Measurements from ENCODE around the gene TGM1. TPM values are rescaled to one million over a fixed set of nuclear protein-coding genes. Genes with fewer than 3 reads are reported as not detected.

The TGM1 gene
- polyA plus RNA-seq (2013) = 17.9 and 19.4 TPM in 2 replicates

DNA sequence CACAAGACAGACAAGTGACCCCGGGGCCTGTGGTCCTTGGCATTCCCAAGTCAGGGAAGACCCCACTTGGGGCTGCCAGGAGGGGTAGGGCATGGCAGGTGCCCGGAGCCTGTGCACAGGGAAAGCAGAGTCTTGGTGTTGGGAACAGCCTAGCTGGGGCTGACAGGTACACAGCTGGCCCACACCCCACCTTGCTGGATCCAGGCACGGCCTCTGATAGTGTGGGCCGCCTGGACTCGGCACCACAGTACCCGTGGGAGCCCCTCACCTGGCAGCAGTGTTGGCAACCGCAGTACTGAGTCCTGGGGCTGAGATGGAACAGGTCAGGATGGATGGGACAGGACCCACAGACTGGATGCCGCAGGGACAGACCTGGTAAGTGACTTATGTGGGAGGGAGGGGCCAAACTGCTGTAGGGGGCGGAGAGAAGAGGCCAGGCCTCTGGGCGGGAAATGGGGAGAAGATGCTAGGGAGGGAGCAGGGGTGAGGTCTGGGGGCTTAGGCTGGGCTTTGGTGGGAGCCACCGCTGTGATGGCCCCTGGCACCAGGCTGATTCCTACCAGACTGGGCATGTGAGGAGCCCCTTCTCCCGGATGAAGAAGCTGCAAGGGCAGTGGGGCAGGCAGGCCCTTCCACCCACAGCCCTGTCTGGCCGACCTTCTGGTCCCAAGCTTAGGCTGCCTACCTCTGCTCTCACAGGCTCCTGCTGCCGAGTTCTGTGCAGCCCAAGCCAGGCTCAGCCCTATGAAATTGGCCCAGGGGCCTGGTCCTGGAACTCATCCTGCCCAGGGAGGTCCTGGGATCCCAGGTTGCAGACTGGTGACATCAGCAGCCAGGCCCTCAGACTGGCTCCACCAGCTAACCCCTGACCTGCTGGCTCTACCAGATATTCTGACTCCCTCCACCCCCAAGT, at the start of gene TGM1:
Gene TGM1, minus strand, starts transcription at position 357 of the 913 bp plus-strand sequence. CDS start 825 bp downstream, outside the sequence.
- DNase-seq = peak; percentile 56 to 60
- peak within 1 kb of the TSS; percentile 90 for H3K18ac ChIP-seq (ENCODE audit: low read length)
- no peak within 1 kb of the TSS for H3K23ac ChIP-seq (ENCODE audit: low read length)
- peak within 1 kb of the TSS; percentile 56 for H4K12ac ChIP-seq (ENCODE audit: low read depth, low read length)
- peak within 1 kb of the TSS; percentile 14 for H2AFZ ChIP-seq (ENCODE audit: insufficient read depth, low read length, poor library complexity)
- peak within 1 kb of the TSS; percentile 91 for H4K8ac ChIP-seq (ENCODE audit: low read depth, low read length)
- peaks cover 10% of the 10 kb centered on the region for H3K79me2 ChIP-seq (ENCODE audit: control insufficient read depth, insufficient read depth, low read length, poor library complexity)
- WGBS (ENCODE audit: extremely low coverage, insufficient coverage, insufficient read length) = no CpG with 5 or more reads among the region's 14 CpGs
- no peak within 1 kb of the TSS for H3K9ac ChIP-seq (ENCODE audit: low read length)
- H3K36me3 ChIP-seq (ENCODE audit: control insufficient read depth in 1 of 2, insufficient read depth in 2 of 2, low read length in 2 of 2) = peaks cover 41 to 48% of the 10 kb centered on the region in 2 experiments
- peaks cover 32% of the 10 kb centered on the region for H3K79me1 ChIP-seq (ENCODE audit: low read length)
- peak within 1 kb of the TSS; percentile 81 for H3K14ac ChIP-seq (ENCODE audit: low read length)
- peaks cover 35 to 37% of the 10 kb centered on the region in 2 experiments for H3K4me1 ChIP-seq (ENCODE audit: control insufficient read depth in 1 of 2, insufficient read depth in 2 of 2, low read length in 2 of 2)
- H2AK5ac ChIP-seq (ENCODE audit: low read length) = peak within 1 kb of the TSS; percentile 85
- peak within 1 kb of the TSS; percentile 84 for H3K4ac ChIP-seq (ENCODE audit: low read depth, low read length)
- H2BK120ac ChIP-seq (ENCODE audit: insufficient read depth, low read length, poor library complexity) = peak within 1 kb of the TSS; percentile 86
- peak within 1 kb of the TSS; percentile 96 for H4K91ac ChIP-seq (ENCODE audit: low read depth, low read length)
- H2BK5ac ChIP-seq (ENCODE audit: low read depth, low read length, poor library complexity) = peak within 1 kb of the TSS; percentile 90
- no peaks in the 10 kb centered on the region for H3K27me3 ChIP-seq (ENCODE audit: insufficient read depth, low read length)
- H2BK12ac ChIP-seq (ENCODE audit: low read length) = peak within 1 kb of the TSS; percentile 89
- H3K9me3 ChIP-seq (ENCODE audit: insufficient read depth, low read depth, low read length) = no peaks in the 10 kb centered on the region
- peak within 1 kb of the TSS; percentile 98 for H3K27ac ChIP-seq (ENCODE audit: low read depth, low read length)
- H3K4me3 ChIP-seq (ENCODE audit: low read depth, low read length) = no peak within 1 kb of the TSS
- H3K4me2 ChIP-seq (ENCODE audit: low read length) = peak within 1 kb of the TSS; percentile 43

DNA sequence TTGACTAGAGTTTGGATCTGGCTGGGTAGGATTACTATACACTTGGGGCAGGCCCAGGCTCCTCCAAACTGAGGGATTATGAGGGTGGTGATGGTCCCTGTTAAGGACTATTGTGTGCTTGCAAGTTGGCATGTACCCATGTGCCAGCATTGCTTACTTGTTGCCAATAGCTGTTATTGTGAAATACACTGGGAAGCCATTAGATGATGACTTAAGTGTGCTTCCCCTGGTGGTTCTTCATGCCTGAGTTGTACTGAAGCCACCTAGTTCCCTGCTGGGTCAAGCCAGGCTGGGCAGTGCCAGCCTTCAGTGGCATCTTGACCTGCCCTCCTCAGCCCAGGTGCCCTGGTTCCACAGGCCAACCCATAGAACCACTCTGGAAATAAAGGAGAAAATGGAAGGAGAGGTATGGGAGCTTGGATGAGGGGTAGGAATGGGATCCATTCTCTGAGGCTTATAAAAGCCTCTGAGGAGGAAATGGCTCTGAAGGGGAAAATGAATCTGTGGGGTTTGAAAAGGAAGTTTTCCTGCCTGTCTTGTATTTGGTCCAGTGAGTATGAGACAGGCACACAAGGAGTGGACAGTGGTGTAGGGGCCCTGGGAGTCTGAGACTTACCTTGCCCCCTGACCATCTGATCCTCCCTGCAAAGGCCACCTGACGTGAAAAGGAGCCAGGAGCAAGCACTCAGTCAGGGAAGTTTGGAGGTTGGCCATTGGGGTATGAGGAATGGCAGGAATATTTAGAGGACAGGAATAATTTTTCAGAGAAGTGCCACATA, 49.0 kb upstream of the TGM1 start:
- Histone ChIP-seq H3K4me2 (ENCODE audit: low read length) (no peak overlapping the region), H3K14ac (ENCODE audit: low read length) (no peak overlapping the region), H4K91ac (ENCODE audit: low read depth, low read length) (no peak overlapping the region), H4K8ac (ENCODE audit: low read depth, low read length) (no peak overlapping the region), H2BK5ac (ENCODE audit: low read depth, low read length, poor library complexity) (no peak overlapping the region), H2AFZ (ENCODE audit: insufficient read depth, low read length, poor library complexity) (no peak overlapping the region), H3K27ac (ENCODE audit: low read depth, low read length) (no peak overlapping the region), H3K9me3 (ENCODE audit: insufficient read depth, low read depth, low read length) (no peaks in the 10 kb centered on the region), H3K23ac (ENCODE audit: low read length) (no peak overlapping the region), H3K4me1 (ENCODE audit: control insufficient read depth in 1 of 2, insufficient read depth in 2 of 2, low read length in 2 of 2) (peaks cover 0 to 5% of the 10 kb centered on the region in 2 experiments), H3K4me3 (ENCODE audit: low read depth, low read length) (no peak overlapping the region), H4K12ac (ENCODE audit: low read depth, low read length) (no peak overlapping the region), H2BK12ac (ENCODE audit: low read length) (no peak overlapping the region), H3K9ac (ENCODE audit: low read length) (no peak overlapping the region), H3K79me1 (ENCODE audit: low read length) (no peaks in the 10 kb centered on the region), H3K27me3 (ENCODE audit: insufficient read depth, low read length) (no peaks in the 10 kb centered on the region), H3K4ac (ENCODE audit: low read depth, low read length) (no peak overlapping the region), H3K18ac (ENCODE audit: low read length) (no peak overlapping the region), H3K36me3 (ENCODE audit: control insufficient read depth in 1 of 2, insufficient read depth in 2 of 2, low read length in 2 of 2) (peaks cover 24 to 27% of the 10 kb centered on the region in 2 experiments), H2BK120ac (ENCODE audit: insufficient read depth, low read length, poor library complexity) (no peak overlapping the region), H2AK5ac (ENCODE audit: low read length) (no peak overlapping the region), H3K79me2 (ENCODE audit: control insufficient read depth, insufficient read depth, low read length, poor library complexity) (no peaks in the 10 kb centered on the region)
- WGBS (ENCODE audit: extremely low coverage, insufficient coverage, insufficient read length) = no CpG with 5 or more reads among the region's 1 CpG
- peak in 1 of 2 donors; percentile 12 for DNase-seq

DNA sequence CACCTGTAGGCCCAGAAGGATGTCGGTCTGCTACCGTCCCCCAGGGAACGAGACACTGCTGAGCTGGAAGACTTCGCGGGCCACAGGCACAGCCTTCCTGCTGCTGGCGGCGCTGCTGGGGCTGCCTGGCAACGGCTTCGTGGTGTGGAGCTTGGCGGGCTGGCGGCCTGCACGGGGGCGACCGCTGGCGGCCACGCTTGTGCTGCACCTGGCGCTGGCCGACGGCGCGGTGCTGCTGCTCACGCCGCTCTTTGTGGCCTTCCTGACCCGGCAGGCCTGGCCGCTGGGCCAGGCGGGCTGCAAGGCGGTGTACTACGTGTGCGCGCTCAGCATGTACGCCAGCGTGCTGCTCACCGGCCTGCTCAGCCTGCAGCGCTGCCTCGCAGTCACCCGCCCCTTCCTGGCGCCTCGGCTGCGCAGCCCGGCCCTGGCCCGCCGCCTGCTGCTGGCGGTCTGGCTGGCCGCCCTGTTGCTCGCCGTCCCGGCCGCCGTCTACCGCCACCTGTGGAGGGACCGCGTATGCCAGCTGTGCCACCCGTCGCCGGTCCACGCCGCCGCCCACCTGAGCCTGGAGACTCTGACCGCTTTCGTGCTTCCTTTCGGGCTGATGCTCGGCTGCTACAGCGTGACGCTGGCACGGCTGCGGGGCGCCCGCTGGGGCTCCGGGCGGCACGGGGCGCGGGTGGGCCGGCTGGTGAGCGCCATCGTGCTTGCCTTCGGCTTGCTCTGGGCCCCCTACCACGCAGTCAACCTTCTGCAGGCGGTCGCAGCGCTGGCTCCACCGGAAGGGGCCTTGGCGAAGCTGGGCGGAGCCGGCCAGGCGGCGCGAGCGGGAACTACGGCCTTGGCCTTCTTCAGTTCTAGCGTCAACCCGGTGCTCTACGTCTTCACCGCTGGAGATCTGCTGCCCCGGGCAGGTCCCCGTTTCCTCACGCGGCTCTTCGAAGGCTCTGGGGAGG, 47.9 kb upstream of the TGM1 start, which contains the start of gene LTB4R:
Gene LTB4R, plus strand, starts transcription at position 857 of the 959 bp plus-strand sequence. CDS start 4,150 bp downstream, outside the sequence.
- peak in 1 of 2 donors; percentile 2 for DNase-seq
- H3K23ac ChIP-seq (ENCODE audit: low read length) = no peak within 1 kb of the TSS
- H3K79me2 ChIP-seq (ENCODE audit: control insufficient read depth, insufficient read depth, low read length, poor library complexity) = no peaks in the 10 kb centered on the region
- H3K9me3 ChIP-seq (ENCODE audit: insufficient read depth, low read depth, low read length) = no peaks in the 10 kb centered on the region
- H3K4me3 ChIP-seq (ENCODE audit: low read depth, low read length) = no peak within 1 kb of the TSS
- H3K9ac ChIP-seq (ENCODE audit: low read length) = no peak within 1 kb of the TSS
- H3K27me3 ChIP-seq (ENCODE audit: insufficient read depth, low read length) = no peaks in the 10 kb centered on the region
- no peak within 1 kb of the TSS for H3K4ac ChIP-seq (ENCODE audit: low read depth, low read length)
- H2AFZ ChIP-seq (ENCODE audit: insufficient read depth, low read length, poor library complexity) = no peak within 1 kb of the TSS
- H2BK120ac ChIP-seq (ENCODE audit: insufficient read depth, low read length, poor library complexity) = no peak within 1 kb of the TSS
- H4K91ac ChIP-seq (ENCODE audit: low read depth, low read length) = no peak within 1 kb of the TSS
- no peak within 1 kb of the TSS for H4K8ac ChIP-seq (ENCODE audit: low read depth, low read length)
- H2BK12ac ChIP-seq (ENCODE audit: low read length) = no peak within 1 kb of the TSS
- no CpG with 5 or more reads among the region's 99 CpGs for WGBS (ENCODE audit: extremely low coverage, insufficient coverage, insufficient read length)
- no peak within 1 kb of the TSS for H2AK5ac ChIP-seq (ENCODE audit: low read length)
- H3K4me1 ChIP-seq (ENCODE audit: control insufficient read depth in 1 of 2, insufficient read depth in 2 of 2, low read length in 2 of 2) = peaks cover 0 to 5% of the 10 kb centered on the region in 2 experiments
- H3K4me2 ChIP-seq (ENCODE audit: low read length) = no peak within 1 kb of the TSS
- H2BK5ac ChIP-seq (ENCODE audit: low read depth, low read length, poor library complexity) = no peak within 1 kb of the TSS
- no peak within 1 kb of the TSS for H3K14ac ChIP-seq (ENCODE audit: low read length)
- no peak within 1 kb of the TSS for H3K27ac ChIP-seq (ENCODE audit: low read depth, low read length)
- H3K79me1 ChIP-seq (ENCODE audit: low read length) = no peaks in the 10 kb centered on the region
- no peak within 1 kb of the TSS for H4K12ac ChIP-seq (ENCODE audit: low read depth, low read length)
- peaks cover 28 to 35% of the 10 kb centered on the region in 2 experiments for H3K36me3 ChIP-seq (ENCODE audit: control insufficient read depth in 1 of 2, insufficient read depth in 2 of 2, low read length in 2 of 2)
- H3K18ac ChIP-seq (ENCODE audit: low read length) = no peak within 1 kb of the TSS

Measured in trophoblast cell (in vitro differentiated cells and primary cell).